GM21447 (cell line): ENCODE results near the gene BTG4.

Experiments used
- ATAC-seq: cut with Tn5 transposase; IDR thresholded peaks from one replicate; pipeline ENCODE4 v1.9.1; 2021; ENCODE audit not compliant: unreplicated experiment

The BTG4 gene

DNA sequence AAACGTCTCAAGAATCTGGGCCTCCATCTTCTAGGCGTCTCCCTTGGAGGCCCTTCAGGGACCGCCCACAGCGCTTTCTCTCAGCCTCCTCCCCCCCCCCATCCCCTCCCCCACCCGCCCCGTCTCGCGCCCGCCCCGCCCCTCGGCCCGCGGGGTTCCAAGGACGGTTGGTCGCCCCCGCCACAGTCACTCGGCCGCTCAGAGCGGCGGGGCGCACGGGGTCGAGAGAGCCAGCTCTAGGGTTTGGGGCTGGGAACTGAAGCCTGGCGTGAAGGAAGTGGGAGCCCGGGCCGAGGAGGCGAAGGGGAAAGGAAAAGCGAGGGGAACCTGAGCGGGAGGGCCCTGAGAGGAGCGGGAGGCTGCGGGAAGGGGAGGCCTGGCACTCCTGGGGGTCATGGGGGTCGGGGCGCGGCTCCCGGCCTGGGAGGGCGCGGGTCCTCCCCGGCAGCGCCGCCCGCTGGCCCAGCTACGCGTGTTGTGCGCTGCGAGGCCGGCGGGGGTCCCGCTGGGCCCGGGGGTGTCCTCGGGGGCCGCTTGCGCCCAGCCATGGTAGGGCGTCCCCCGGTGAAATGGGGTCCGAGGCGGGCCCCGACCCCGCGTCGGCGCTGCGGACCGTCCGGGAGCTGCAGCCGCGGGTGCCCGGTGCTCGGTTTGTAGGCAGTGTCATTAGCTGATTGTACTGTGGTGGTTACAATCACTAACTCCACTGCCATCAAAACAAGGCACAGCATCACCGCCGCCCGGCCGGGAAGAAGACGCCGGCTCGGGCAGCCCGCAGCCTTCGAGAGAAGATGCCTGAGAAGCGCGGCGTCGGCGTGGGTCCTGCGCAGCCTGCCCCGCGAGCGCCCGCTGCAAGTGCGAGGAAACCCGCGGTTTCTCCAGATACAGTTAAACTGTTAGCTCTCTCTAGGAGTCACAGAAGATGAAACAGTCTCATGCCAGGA is at the start of gene BTG4:
BTG4 (minus strand) TSS at position 91 of the 944 bp plus-strand sequence. CDS start 13,610 bp downstream, outside the sequence.
- ATAC-seq, result no peak

GRCh38 chr11:111561791-111562325 is 49.7 kb upstream of the BTG4 start:
- ATAC-seq, result no peak

DNA sequence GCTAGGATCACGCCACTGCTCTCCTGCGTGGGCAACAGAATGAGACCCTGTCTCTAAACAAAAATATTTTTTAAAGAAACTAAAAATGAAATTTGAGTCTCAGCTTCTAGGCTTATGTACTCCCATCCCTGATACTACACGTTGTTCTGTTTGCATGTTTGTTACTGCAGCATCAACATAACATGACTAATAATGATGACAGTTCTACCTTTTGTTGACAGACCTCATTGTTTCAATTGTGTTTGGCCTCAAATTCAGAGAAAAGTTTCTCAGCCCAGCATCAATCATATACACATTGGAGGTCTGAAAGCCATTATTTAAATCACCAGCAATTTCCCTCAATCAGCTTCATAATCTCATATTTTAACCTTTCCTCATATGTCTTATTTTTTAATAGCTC is 49.1 kb upstream of the BTG4 start:
- ATAC-seq, result no peak

DNA sequence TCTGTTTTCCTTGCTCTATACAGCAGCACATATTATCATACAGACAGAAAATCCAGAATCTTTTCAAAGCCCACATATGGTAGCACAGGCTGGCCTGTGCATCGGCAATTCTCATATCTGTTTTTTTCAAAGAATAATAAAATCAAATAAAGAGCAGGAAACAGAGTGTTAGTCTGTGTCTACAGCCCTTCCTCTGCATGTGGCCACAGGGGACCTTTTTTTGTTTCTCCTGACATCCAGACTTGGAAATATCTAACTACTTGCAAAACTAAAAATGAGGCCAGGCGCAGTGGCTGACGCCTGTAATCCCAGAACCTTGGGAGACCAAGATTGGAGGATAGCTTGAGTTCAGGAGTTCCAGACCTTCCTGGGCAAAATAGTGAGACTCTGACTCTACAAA is 48.6 kb upstream of the BTG4 start:
- no peak for ATAC-seq

- ATAC-seq, result no peak
Measured at GRCh38 chr11:111559800-111560464, 47.7 kb upstream of the BTG4 start.

- no peak for ATAC-seq
Measured at GRCh38 chr11:111557425-111558111, 45.4 kb upstream of the BTG4 start.

GRCh38 chr11:111555255-111555654 is 43.1 kb upstream of the BTG4 start:
- ATAC-seq, result no peak

DNA sequence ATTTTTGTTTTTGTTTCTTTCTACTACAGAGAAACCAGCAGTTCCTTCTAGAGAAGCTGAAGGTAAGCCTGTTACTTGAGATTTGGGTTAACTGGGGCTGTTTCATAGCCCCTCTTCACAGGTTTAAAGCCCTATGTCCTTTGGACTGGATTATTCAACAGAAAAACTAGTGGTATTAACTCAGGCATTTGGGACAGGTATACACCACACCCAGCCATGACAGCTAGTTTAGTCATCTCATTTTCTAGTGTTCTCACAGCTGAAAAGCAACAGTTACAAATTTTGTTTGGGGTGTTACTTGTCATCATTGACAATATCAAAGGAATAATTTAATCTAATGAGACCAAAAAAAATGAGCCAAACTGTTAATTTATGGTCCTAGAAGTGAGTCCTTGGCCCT is 42.3 kb upstream of the BTG4 start:
- ATAC-seq, result no peak

GRCh38 chr11:111550258-111550657 is 38.1 kb upstream of the BTG4 start:
- no peak for ATAC-seq

DNA sequence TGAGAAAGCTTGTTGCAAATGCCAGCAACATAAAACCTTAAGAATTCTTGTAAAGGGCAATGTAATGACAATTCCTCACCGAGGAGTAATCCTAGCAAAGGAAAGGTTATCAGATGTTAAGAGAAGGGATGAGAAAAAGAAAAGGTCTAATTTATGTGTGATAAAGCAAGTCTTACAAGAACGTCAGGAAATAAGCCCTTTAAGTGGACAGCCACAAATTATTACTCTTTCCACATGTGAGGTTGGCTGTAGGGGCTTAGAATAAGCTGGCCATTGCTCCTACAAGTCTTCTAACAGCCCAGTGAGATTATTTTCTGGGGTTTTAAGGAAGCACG is 37.6 kb upstream of the BTG4 start:
- no peak for ATAC-seq

DNA sequence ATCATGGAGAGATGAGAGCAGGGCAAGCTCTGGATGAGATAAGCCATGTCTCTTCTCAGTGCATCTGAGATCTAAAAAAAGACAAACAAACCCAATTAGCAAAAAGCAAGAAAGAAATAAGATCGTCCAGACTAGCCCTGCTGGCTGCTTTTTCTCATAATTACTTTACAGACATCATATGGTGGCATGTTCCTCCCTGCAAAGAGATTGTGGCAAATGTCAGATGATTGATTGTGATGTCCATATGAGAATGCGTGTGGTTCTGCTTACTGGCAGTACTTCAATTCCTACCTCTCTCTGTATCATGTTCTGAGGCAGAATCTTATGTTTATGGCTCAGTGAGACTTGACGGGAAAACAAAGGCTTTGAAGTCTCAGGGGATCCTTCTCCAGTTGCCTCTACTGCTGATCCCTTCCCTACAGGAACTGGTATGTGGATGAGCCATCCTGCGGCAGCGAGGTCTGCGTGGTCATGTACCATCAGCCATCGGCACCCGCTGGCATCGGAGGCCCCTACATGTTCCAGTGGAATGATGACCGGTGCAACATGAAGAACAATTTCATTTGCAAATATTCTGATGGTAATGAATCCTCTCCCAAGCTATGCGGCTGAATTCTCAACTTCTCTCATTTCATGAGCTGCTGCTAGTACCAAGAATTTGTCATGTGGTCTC is 37.1 kb upstream of the BTG4 start:
- no peak for ATAC-seq

- ATAC-seq, result no peak
Measured at GRCh38 chr11:111548525-111548924, 36.3 kb upstream of the BTG4 start.

- ATAC-seq, result no peak
Measured at GRCh38 chr11:111542606-111543275, 30.6 kb upstream of the BTG4 start.

DNA sequence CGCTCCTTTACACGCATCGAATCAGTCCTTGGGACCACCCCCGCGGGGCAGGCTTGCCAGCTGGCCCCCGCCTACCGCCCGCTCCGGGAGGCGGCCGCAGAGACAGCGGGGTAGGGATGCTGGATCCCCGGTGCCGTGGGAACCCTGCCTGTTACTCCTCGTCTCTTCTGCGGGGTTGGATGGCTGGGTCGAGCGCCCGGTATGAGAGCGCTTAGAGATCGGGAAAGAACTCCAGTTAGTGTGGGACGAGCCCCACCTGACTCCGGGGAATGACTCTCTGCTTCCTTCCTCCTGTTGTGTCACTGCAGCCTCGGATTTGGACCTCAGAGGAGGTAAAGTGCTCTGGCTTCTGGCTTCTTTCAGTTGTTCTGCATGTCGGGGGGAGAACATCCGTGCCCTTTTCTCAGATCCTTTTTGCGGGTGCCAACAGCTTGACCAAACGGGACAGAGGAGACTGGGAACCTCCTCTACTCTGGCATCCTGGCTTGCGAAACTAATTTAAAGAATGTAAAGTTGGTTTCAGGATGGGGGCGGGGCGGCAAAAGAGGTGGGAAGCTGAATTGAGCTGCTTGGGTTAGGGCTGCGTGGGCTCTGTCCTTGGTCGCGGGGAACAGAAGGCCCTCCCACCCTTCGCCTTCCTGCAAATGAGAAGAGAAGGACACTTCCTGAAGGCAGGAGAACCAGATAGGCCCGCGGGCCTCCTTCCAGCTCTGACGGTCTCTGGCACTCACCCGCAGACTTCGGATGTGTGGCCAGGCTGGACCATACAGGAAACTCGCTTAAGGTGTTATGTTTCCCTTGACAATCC is 29.3 kb upstream of the BTG4 start:
- no peak for ATAC-seq

- ATAC-seq, result no peak
Measured at GRCh38 chr11:111540937-111541253, 28.7 kb upstream of the BTG4 start.

GRCh38 chr11:111540114-111540936 is 28.1 kb upstream of the BTG4 start, which contains the start of gene LAYN:
Gene LAYN, plus strand, starts transcription at chr11:111540720. Its CDS starts 124 bp downstream, at chr11:111540844.
- no peak for ATAC-seq

DNA sequence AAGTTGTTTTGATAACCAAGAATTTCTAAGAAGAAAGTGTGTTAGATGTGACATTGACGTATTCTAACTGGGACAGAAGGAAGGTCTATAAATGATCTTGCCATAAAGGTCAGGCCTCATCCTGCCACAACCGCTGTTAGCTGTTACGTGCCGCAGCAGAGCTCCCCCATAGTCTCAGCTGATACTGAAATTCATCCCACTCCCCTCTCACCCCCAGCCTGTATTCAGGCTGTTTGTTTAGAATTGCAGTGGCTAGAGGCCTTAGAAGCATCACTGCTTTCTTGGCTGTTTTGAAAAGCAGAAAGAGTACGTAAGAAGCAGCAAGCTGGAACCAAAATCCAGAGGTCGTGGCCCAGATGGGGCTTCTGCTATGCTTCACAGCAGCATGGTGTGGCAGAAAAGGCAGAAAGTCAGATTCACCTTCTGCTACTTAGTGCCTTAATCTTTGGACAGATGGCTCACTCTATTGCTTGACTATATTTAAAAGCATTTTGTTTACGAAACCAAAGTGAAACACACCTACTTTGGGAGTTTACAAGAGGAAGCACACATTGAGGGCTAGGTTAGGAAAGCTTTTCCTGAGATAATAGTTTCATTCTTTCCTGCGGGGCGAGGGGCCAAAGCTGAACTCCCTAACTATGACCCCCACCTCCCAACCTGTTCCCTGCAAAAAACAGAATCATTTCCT is 27.4 kb upstream of the BTG4 start:
- no peak for ATAC-seq

- no peak for ATAC-seq
Measured at GRCh38 chr11:111538407-111539114, 26.4 kb upstream of the BTG4 start.
